Anterior cingulate cortex (tissue), 58 donors: Measurements from ENCODE around the gene CST2.
"Not testable (repeated sequence)": the region's sequence is repeated elsewhere in the genome, so short reads cannot be mapped to it uniquely, and the experiment has no call there.

Experiments
- DNase-seq, 58 donors: peaks; one replicate each; lab custom pipeline; 2025; lab: John Stamatoyannopoulos, UW

The CST2 gene

DNA sequence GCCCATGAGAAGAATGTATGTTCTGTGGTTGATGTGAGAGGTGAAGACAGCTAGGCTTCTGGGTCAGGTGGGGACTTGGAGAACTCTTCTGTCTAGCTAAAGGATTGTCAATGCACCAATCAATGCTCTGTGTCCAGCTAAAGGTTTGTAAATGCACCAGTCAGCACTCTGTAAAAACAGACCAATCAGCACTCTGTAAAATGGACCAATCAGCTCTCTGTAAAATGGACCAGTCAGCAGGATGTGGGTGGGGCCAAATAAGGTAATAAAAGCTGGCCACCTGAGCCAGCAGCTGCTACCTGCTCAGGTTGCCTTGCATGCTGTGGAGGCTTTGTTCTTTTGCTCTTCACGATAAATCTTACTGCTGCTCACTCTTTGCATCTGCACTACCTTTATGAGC lies 15.0 kb downstream of the CST2 start:
- not testable (repeated sequence) for DNase-seq

- not testable (repeated sequence) for DNase-seq
Measured at GRCh38 chr20:23810349-23810748, 16.2 kb downstream of the CST2 start.

GRCh38 chr20:23800865-23801264 lies 25.7 kb downstream of the CST2 start:
- DNase-seq = no peak

GRCh38 chr20:23799216-23799847 lies 27.2 kb downstream of the CST2 start:
- peak in 17 of 58 donors; percentile 3 to 42 (median 12) for DNase-seq

DNA sequence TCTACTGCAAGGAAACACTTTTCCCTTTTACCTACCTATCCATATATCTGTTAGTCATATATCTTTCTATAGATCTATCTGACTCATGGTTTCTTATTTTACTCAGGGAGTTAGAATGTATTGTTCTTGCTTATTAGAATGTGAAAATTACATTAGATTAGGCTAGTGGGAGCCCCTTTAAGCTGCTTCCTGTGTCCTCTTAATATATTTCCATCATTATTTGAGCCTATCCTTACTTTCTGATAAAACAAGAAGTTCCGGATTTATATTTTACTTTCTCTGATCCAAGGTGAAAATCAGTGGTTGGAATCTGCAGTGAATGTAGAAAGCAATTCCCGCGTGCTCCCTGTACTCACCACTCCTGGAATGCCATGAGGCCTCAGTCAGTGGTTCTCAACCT lies 31.0 kb downstream of the CST2 start:
- DNase-seq = no peak

DNA sequence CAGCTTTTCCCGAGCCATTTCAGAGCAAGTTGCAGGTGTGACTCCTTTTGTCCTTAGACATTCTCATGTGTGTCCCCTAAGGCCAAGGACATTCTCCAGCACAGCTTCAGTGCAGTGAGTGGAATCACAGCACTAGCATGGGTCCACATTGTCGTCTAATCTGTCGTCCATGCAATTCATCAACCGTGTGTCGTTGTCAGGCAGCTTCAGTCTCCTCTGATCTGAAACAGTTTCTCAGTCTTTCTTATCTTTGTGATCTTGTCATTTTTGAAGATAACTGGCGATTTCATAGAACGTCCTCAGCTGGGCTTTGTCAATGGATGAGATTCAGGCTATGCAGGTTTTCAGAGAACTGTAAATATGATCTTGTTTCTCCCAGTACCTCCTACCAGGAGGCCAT lies 31.7 kb downstream of the CST2 start:
- DNase-seq = no peak

GRCh38 chr20:23794065-23794464 lies 32.5 kb downstream of the CST2 start:
- no peak for DNase-seq

DNA sequence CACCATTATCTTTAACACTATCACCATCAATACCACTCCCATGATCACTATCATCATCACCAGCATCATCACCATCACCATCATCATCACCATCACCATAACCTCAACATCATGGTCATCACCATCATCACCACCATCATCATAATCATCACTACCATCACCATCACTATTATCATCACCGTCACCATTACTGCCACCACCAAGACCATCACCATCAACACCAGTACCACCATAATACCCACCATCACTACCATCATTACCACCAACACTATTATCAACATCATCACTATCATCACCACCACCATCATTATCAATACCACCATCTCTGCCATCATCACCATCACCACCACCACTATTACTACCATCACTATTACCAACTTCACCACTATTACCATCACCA lies 43.1 kb downstream of the CST2 start:
- no peak for DNase-seq

GRCh38 chr20:23782366-23782983 lies 44.1 kb downstream of the CST2 start:
- DNase-seq = peak in 4 of 58 donors; percentile 1 to 5 (median 2)

- DNase-seq = not testable (repeated sequence)
Measured at GRCh38 chr20:23778676-23779075, 47.9 kb downstream of the CST2 start.

DNA sequence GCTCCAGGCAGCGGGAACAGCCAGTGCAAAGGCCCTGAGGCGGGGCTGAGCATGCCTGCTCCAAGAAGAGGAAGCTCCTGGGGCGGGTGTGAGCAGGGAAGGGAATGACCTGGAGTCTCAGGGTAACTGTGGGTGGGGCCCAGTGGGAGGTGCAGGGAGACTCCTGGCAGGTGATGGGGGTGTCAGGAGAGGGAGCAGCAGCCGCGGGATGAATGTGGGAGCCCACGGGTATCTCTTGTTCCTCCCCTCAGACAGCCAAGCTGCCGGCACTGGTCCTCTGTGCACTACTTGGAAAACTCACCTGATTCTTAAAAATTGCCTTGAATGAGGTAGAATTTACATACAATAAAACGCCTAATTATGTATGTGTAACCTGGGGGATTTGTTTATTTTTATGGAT lies 49.1 kb downstream of the CST2 start:
- DNase-seq = not testable (repeated sequence)

GRCh38 chr20:23776067-23776771 lies 50.3 kb downstream of the CST2 start:
- DNase-seq = no peak

GRCh38 chr20:23774081-23774480 lies 52.4 kb downstream of the CST2 start:
- no peak for DNase-seq
